Nephron (organoid): ENCODE results near the gene DTWD1.
"Not testable (repeated sequence)": the region's sequence is repeated elsewhere in the genome, so short reads cannot be mapped to it uniquely, and the experiment has no call there.

Source experiments
- H3K27ac Mint-ChIP-seq, 3 experiments: 2 replicates each; pipeline ENCODE4 v1.8.0; 2020; ENCODE audit warnings: mixed read lengths in 3 of 3, mild to moderate bottlenecking in 2 of 3, moderate library complexity in 1 of 3
- H3K27me3 Mint-ChIP-seq: 2 replicates; pipeline ENCODE4 v1.8.0; 2021; ENCODE audit warnings: low read depth, mild to moderate bottlenecking, moderate library complexity, mixed read lengths
- H3K36me3 Mint-ChIP-seq: 2 replicates; pipeline ENCODE4 v1.8.0; 2020; ENCODE audit warnings: low read depth, mixed read lengths
- H3K4me1 Mint-ChIP-seq: 2 replicates; pipeline ENCODE4 v1.8.0; 2020; ENCODE audit warnings: mixed read lengths
- H3K4me3 Mint-ChIP-seq, 3 experiments: 2 replicates each; pipeline ENCODE4 v1.8.0; 2020; ENCODE audit warnings: mild to moderate bottlenecking in 3 of 3, mixed read lengths in 3 of 3, moderate library complexity in 2 of 3
- H3K9me3 Mint-ChIP-seq: 2 replicates; pipeline ENCODE4 v1.8.0; 2020; ENCODE audit warnings: mixed read lengths
- TF ChIP-seq, protein P1 (sequence below), 3 experiments: fragments of 200-600 bp; sonication (generic); IDR thresholded peaks; one replicate each; pipeline ENCODE4 v1.5.0; 2021; ENCODE audit warnings: antibody characterized with exemption in 3 of 3; ENCODE audit not compliant: unreplicated experiment in 3 of 3

DTWD1 gene

DNA sequence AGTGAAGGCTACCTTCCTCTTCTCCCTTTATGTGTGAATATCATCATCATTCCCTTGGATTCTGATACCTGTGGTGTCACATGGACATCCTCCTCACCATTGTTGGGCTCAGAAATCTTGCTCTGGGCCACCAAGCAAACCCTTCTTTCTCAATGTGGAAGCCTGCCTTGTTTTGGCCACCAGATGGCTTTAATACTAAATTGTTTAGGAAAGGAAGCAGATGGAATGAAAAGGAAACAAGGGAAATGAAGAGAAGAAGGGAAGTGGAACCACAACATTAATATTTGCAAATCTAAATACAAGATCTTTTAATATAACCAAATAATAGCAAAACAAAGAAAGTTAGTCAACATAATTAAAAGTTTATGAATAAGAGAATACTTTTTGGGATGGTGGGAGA lies 14.3 kb upstream of the DTWD1 start:
- TF ChIP-seq, protein P1, sequence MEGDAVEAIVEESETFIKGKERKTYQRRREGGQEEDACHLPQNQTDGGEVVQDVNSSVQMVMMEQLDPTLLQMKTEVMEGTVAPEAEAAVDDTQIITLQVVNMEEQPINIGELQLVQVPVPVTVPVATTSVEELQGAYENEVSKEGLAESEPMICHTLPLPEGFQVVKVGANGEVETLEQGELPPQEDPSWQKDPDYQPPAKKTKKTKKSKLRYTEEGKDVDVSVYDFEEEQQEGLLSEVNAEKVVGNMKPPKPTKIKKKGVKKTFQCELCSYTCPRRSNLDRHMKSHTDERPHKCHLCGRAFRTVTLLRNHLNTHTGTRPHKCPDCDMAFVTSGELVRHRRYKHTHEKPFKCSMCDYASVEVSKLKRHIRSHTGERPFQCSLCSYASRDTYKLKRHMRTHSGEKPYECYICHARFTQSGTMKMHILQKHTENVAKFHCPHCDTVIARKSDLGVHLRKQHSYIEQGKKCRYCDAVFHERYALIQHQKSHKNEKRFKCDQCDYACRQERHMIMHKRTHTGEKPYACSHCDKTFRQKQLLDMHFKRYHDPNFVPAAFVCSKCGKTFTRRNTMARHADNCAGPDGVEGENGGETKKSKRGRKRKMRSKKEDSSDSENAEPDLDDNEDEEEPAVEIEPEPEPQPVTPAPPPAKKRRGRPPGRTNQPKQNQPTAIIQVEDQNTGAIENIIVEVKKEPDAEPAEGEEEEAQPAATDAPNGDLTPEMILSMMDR (IDR thresholded peaks at IDR 0.05; ENCODE audit: unreplicated experiment in 3 of 3): no peak
- Mint-ChIP-seq H3K27ac (no peak overlapping the region), H3K27me3 (no peaks in the 10 kb centered on the region), H3K4me3 (no peak overlapping the region), H3K4me1 (no peaks in the 10 kb centered on the region), H3K36me3 (peaks cover 53% of the 10 kb centered on the region), H3K9me3 (peaks cover 33% of the 10 kb centered on the region)

DNA sequence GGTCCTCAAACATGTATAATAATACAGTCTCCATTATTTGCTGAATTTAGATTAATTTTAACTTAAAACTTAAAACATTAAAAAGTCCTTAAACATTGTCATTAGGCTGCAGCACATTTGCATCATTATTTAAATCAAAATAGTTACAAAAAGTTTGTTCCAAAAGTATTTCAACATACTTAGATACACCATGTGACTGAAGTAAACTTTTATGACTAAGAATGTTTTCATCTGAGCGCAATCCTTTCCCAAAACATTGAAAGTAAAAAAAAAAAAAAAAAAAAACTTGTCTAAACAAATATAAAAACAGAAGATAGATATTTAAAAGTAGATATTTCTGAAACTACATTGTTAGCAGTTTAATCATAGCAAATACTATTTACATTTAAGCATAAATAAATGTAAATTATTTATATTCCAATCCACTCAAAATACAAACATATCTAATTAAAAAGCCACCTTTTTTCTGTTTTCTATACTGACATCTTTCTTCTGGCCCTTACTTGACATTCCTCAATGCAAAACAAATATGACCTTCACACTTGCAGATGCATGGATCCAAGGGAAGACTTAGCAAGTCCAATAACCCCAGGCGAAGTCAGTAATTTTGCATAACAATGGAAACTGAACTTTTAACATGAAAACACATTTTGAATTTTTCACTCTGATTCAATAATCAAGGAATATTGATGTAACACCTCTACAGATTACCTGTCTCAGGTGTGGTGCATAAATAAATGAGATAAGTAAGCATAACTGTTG lies 10.5 kb upstream of the DTWD1 start:
- H3K27me3 Mint-ChIP-seq: no peaks in the 10 kb centered on the region
- no peak overlapping the region for H3K4me3 Mint-ChIP-seq
- TF ChIP-seq, protein P1 (IDR thresholded peaks at IDR 0.05; ENCODE audit: unreplicated experiment in 3 of 3): no peak
- H3K36me3 Mint-ChIP-seq: peaks cover 57% of the 10 kb centered on the region
- peaks cover 17% of the 10 kb centered on the region for H3K9me3 Mint-ChIP-seq
- no peaks in the 10 kb centered on the region for H3K4me1 Mint-ChIP-seq
- H3K27ac Mint-ChIP-seq: no peak overlapping the region

DNA sequence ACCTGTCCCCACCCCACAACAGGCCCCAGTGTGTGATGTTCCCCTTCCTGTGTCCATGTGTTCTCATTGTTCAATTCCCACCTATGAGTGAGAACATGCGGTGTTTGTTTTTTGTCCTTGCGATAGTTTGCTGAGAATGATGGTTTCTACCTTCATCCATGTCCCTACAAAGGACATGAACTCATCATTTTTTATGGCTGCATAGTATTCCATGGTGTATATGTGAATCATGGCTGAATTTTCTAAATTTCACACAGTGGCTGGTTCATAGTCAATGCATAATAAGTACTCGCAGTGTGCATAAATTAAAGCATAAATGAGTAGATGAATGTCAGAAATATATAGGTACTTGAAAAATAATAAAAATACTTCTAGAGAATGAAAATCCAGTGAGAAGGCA lies 8.6 kb upstream of the DTWD1 start:
- not testable (repeated sequence) for H3K4me1 Mint-ChIP-seq, H3K27ac Mint-ChIP-seq, H3K4me3 Mint-ChIP-seq, H3K27me3 Mint-ChIP-seq
- peaks cover 21% of the 10 kb centered on the region for H3K9me3 Mint-ChIP-seq
- H3K36me3 Mint-ChIP-seq: peaks cover 54% of the 10 kb centered on the region

DNA sequence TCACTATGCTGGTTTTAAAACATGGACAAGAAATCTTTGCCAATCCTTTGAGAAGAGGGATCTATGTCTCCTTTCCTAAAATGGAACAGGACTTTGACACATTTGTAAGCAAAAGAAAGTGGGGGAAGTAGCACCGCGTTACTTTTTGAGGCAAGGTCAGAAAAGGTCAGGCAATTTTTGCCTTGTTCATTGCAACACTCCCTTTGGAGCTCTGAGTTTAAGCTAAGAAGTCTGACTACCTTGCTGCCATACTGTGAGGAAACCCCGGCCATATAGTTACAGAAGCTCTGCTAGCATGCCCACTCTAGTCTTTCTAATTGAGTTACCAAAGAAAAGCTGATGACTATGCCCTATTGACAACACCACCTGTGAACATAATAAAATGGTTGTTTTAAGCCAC lies 1.6 kb upstream of the DTWD1 start:
- Mint-ChIP-seq H3K4me3 (peak overlapping the region; percentile 57 to 80 (median 58)), H3K9me3 (peaks cover 25% of the 10 kb centered on the region), H3K27ac (peak overlapping the region; percentile 97 to 100 (median 97)), H3K4me1 (peaks cover 47% of the 10 kb centered on the region), H3K27me3 (no peaks in the 10 kb centered on the region), H3K36me3 (peaks cover 57% of the 10 kb centered on the region)
- TF ChIP-seq, protein P1 (IDR thresholded peaks at IDR 0.05; ENCODE audit: unreplicated experiment in 3 of 3): no peak

DNA sequence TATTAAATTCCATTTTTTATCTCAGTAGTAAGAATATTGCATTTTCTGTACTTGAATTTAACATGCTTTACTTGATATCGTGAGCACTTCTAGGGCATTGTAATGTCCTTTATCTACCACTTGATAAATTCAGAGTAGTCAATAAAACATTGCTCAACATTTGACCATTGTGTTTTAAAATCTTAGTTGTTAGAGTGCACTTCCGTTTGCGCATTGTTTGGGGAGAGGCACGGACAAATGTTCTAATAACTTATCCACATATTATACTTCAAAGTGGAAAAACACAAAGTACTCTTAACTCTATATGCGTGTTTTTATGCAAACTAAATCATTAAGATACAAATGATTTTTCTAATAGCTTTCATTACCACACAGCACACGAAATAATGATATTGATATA lies 649 bp upstream of the DTWD1 start:
- TF ChIP-seq, protein P1 (IDR thresholded peaks at IDR 0.05; ENCODE audit: unreplicated experiment in 3 of 3): no peak
- H3K4me1 Mint-ChIP-seq: peaks cover 47% of the 10 kb centered on the region
- H3K36me3 Mint-ChIP-seq: peaks cover 52% of the 10 kb centered on the region
- H3K9me3 Mint-ChIP-seq: peaks cover 17% of the 10 kb centered on the region
- H3K4me3 Mint-ChIP-seq: peak overlapping the region; percentile 90 to 97 (median 93)
- peak overlapping the region; percentile 97 to 100 (median 97) for H3K27ac Mint-ChIP-seq
- no peaks in the 10 kb centered on the region for H3K27me3 Mint-ChIP-seq

DNA sequence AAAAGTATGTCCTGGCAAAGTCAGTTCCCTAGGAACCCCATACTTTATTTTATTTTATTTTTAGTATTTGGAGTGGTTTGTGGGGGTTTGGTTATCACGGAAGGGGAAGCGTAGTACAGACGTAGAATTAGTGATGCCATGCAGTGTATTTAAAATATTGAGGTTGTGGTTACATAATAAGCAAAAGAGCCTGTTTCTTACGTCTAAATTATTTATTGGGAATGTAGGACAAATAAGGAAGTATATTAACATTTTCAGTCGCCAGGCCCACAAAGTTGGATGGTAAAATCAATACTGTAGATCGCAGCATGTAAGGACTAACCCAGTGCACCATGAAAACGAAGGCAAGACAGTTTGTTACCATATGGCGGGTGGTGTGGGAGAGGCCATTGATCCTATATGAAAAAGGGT lies 558 bp downstream of the DTWD1 start:
- Mint-ChIP-seq H3K4me1 (peaks cover 47% of the 10 kb centered on the region), H3K36me3 (peaks cover 51% of the 10 kb centered on the region), H3K9me3 (peaks cover 11% of the 10 kb centered on the region), H3K4me3 (peak overlapping the region; percentile 90 to 97 (median 93)), H3K27ac (peak overlapping the region; percentile 97 to 100 (median 97)), H3K27me3 (no peaks in the 10 kb centered on the region)
- TF ChIP-seq, protein P1 (IDR thresholded peaks at IDR 0.05; ENCODE audit: unreplicated experiment in 3 of 3): no peak
